PC-9 (cell line): ENCODE results near the gene EWSR1. TPM values are rescaled to one million over a fixed set of nuclear protein-coding genes. Genes with fewer than 3 reads are reported as not detected.

Source experiments
- BruUV-seq: library from RNA; stranded (reverse); fragments of 400-500 nt; replicated peaks from 2 replicates; lab custom pipeline; 2021; lab: Mats Ljungman, UMichigan
- CTCF ChIA-PET: fragments of 300-600 bp; sonication (Branson Sonifier 250); formaldehyde crosslinking; loops from one replicate; lab custom pipeline; 2022; ENCODE audit warnings: antibody characterized with exemption; lab: Charles Lee
- POLR2A ChIA-PET: fragments of 300-600 bp; sonication (Branson Sonifier 250); formaldehyde crosslinking; loops from one replicate; lab custom pipeline; 2022; ENCODE audit warnings: antibody characterized with exemption; ENCODE audit not compliant: unreplicated experiment; lab: Charles Lee
- DNase-seq, 2 experiments: peaks; one replicate each; pipeline versions ENCODE4 v3.0.0 to v3.0.0-alpha.2; 2015 to 2022; ENCODE audit warnings: mixed read lengths in 1 of 2
- H2AFZ ChIP-seq: fragments of 200-600 bp; sonication (generic); 2 replicates; pipeline ENCODE4 v1.8.1; 2017; ENCODE audit warnings: antibody characterized with exemption
- H3F3A ChIP-seq: fragments of 200-600 bp; sonication (generic); 2 replicates; pipeline ENCODE4 v1.8.1; 2017; ENCODE audit warnings: antibody characterized with exemption, mild to moderate bottlenecking, low read depth; ENCODE audit not compliant: insufficient read depth
- H3K27ac ChIP-seq: fragments of 200-600 bp; sonication (generic); 2 replicates; pipeline ENCODE4 v1.6.1; 2016; ENCODE audit warnings: mixed run types
- H3K27me3 ChIP-seq: fragments of 200-600 bp; sonication (generic); 2 replicates; pipeline ENCODE4 v1.6.1; 2016; ENCODE audit warnings: low read depth, mixed run types; ENCODE audit not compliant: insufficient read depth
- H3K36me3 ChIP-seq: fragments of 200-600 bp; sonication (generic); 2 replicates; pipeline ENCODE4 v1.6.1; 2016; ENCODE audit warnings: low read depth, mixed run types
- H3K4me1 ChIP-seq: fragments of 200-600 bp; sonication (generic); replicated peaks from 2 replicates; pipeline ENCODE4 v1.6.1; 2016; ENCODE audit warnings: mixed run types; ENCODE audit not compliant: insufficient read depth
- H3K4me2 ChIP-seq: fragments of 200-600 bp; sonication (generic); 2 replicates; pipeline ENCODE4 v1.6.1; 2017; ENCODE audit warnings: mixed run types
- H3K4me3 ChIP-seq: fragments of 200-600 bp; sonication (generic); 2 replicates; pipeline ENCODE4 v1.6.1; 2016; ENCODE audit warnings: mixed run types
- H3K79me2 ChIP-seq: fragments of 200-600 bp; sonication (generic); 2 replicates; pipeline ENCODE4 v1.6.1; 2017; ENCODE audit warnings: low read depth, mixed run types
- H3K9me2 ChIP-seq: fragments of 200-600 bp; sonication (generic); 2 replicates; pipeline ENCODE4 v1.8.1; 2017; ENCODE audit warnings: mild to moderate bottlenecking; ENCODE audit not compliant: insufficient read depth
- H3K9me3 ChIP-seq: fragments of 200-600 bp; sonication (generic); 2 replicates; pipeline ENCODE4 v1.8.1; 2016; ENCODE audit warnings: low read depth; ENCODE audit not compliant: insufficient read depth
- H4K20me1 ChIP-seq: fragments of 200-600 bp; sonication (generic); 2 replicates; pipeline ENCODE4 v1.8.1; 2017; ENCODE audit not compliant: insufficient read depth
- CTCF ChIP-seq: fragments of 200-600 bp; sonication (generic); conservative IDR thresholded peaks from 2 replicates; pipeline ENCODE4 v1.6.1; 2017; ENCODE audit warnings: mixed run types, antibody characterized with exemption, mild to moderate bottlenecking, moderate library complexity
- EZH2 ChIP-seq: fragments of 200-600 bp; sonication (generic); IDR thresholded peaks from 2 replicates; pipeline ENCODE4 v1.8.0; 2017; ENCODE audit warnings: antibody characterized with exemption, low read depth
- intact Hi-C: fragments of 100-400 bp; cut with micrococcal nuclease; formaldehyde crosslinking; loops from one replicate; pipeline ENCODE4 v1.10.0; 2022; ENCODE audit not compliant: unreplicated experiment
- total RNA-seq: library from RNA; stranded (reverse); gene quantifications from 2 replicates; pipeline ENCODE4 v1.2.3, GENCODE V29; 2021

The EWSR1 gene
- total RNA-seq, 1 experiment from 2014 or later, result 200 TPM

- DNase-seq, result no peak
- H3K9me2 ChIP-seq, result no peaks in the 10 kb centered on the region
- H2AFZ ChIP-seq, result no peak overlapping the region
- no peak overlapping the region for H3K27ac ChIP-seq
- H3K27me3 ChIP-seq, result no peaks in the 10 kb centered on the region
- peaks cover 36% of the 10 kb centered on the region for H3K36me3 ChIP-seq
- intact Hi-C loops, result no loop called here
- H3K9me3 ChIP-seq, result no peaks in the 10 kb centered on the region
- H4K20me1 ChIP-seq, result peaks cover 70% of the 10 kb centered on the region
- TF ChIP-seq CTCF (no peak), EZH2 (no peak)
- no peaks in the 10 kb centered on the region for H3K79me2 ChIP-seq
- H3F3A ChIP-seq, result peaks cover 90% of the 10 kb centered on the region
- no peak overlapping the region for H3K4me3 ChIP-seq
- no peaks in the 10 kb centered on the region for H3K4me1 ChIP-seq
- no peak overlapping the region for H3K4me2 ChIP-seq
- ChIA-PET CTCF (no interaction called here), POLR2A (no interaction called here)
- BruUV-seq, result TSS peak; percentile 65
These were observed 31.2 kb downstream of the EWSR1 start for GRCh38 chr22:29299136-29299900.

GRCh38 chr22:29300467-29300806, 32.4 kb downstream of the EWSR1 start:
- CTCF ChIA-PET, result no interaction called here
- Histone ChIP-seq H2AFZ (no peak overlapping the region), H3K4me1 (no peaks in the 10 kb centered on the region), H3K27me3 (no peaks in the 10 kb centered on the region), H3K27ac (no peak overlapping the region), H3K9me3 (no peaks in the 10 kb centered on the region), H3K36me3 (peaks cover 26% of the 10 kb centered on the region), H3F3A (peaks cover 85% of the 10 kb centered on the region), H3K9me2 (no peaks in the 10 kb centered on the region), H3K4me3 (no peak overlapping the region), H3K4me2 (no peak overlapping the region), H4K20me1 (peaks cover 59% of the 10 kb centered on the region), H3K79me2 (no peaks in the 10 kb centered on the region)
- POLR2A ChIA-PET, result no interaction called here
- intact Hi-C loops, result loop anchor here (10.0 kb wide), 1 partner anchor 84 kb away; the partner anchor contains the start of gene AP1B1
- DNase-seq, result no peak
- BruUV-seq, result no TSS peak
- TF ChIP-seq CTCF (no peak), EZH2 (no peak)

GRCh38 chr22:29300807-29301601, 32.9 kb downstream of the EWSR1 start:
- Histone ChIP-seq H3K27me3 (no peaks in the 10 kb centered on the region), H3F3A (peaks cover 85% of the 10 kb centered on the region), H3K27ac (no peak overlapping the region)

More at GRCh38 chr22:29300807-29301601, 32.9 kb downstream of the EWSR1 start:
- H3K9me3 ChIP-seq, result no peaks in the 10 kb centered on the region
- H3K4me1 ChIP-seq, result no peaks in the 10 kb centered on the region
- ChIA-PET POLR2A (interaction anchor here (0.6 kb wide), 1 partner anchor 578 kb away, joined by 4 read pairs; no protein-coding TSS in a partner anchor), CTCF (no interaction called here)
- H2AFZ ChIP-seq, result no peak overlapping the region
- no peaks in the 10 kb centered on the region for H3K9me2 ChIP-seq
- intact Hi-C loops, result loop anchor here (10.0 kb wide), 1 partner anchor 84 kb away; the partner anchor contains the start of gene AP1B1
- H3K4me3 ChIP-seq, result no peak overlapping the region
- no TSS peak for BruUV-seq
- TF ChIP-seq CTCF (no peak), EZH2 (no peak)
- peaks cover 53% of the 10 kb centered on the region for H4K20me1 ChIP-seq
- no peak overlapping the region for H3K4me2 ChIP-seq
- peaks cover 21% of the 10 kb centered on the region for H3K36me3 ChIP-seq
- no peak for DNase-seq
- H3K79me2 ChIP-seq, result no peaks in the 10 kb centered on the region
